Transverse colon (tissue), 4 donors: Measurements from ENCODE around the gene IMMP2L. TPM values are rescaled to one million over a fixed set of nuclear protein-coding genes. Genes with fewer than 3 reads are reported as not detected.

Experiments used
- DNase-seq: peaks from one replicate; pipeline ENCODE4 v3.0.0-alpha.2; 2019
- H3K27ac ChIP-seq, 4 donors: fragments of 200-600 bp; sonication (generic); 2 replicates each; pipeline ENCODE4 v1.5.1; 2016 to 2018; ENCODE audit warnings: inconsistent platforms in 4 of 4
- H3K27me3 ChIP-seq: fragments of 200-600 bp; sonication (generic); 2 replicates; pipeline ENCODE4 v1.5.1; 2017; ENCODE audit warnings: inconsistent platforms
- H3K36me3 ChIP-seq, 4 donors: fragments of 200-600 bp; sonication (generic); 2 replicates each; pipeline ENCODE4 v1.5.1; 2017 to 2019; ENCODE audit warnings: inconsistent platforms in 4 of 4
- H3K4me1 ChIP-seq, 4 donors: fragments of 200-600 bp; sonication (generic); 2 replicates each; pipeline ENCODE4 v1.5.1; 2017 to 2020; ENCODE audit warnings: inconsistent platforms in 4 of 4
- H3K4me3 ChIP-seq, 4 donors: fragments of 200-600 bp; sonication (generic); 1 replicate in 1 of 4; 2 replicates in 3 of 4; pipeline versions ENCODE4 v1.5.1 to v1.6.1; 2017 to 2019; ENCODE audit warnings: inconsistent platforms in 4 of 4
- H3K9me3 ChIP-seq, 2 donors: fragments of 200-600 bp; sonication (generic); 2 replicates each; pipeline ENCODE4 v1.5.1; 2017 to 2019; ENCODE audit warnings: inconsistent platforms in 2 of 2
- EP300 ChIP-seq: sonication (generic); formaldehyde crosslinking; IDR thresholded peaks from one replicate; pipeline ENCODE4 v1.6.1; 2017; ENCODE audit warnings: antibody characterized with exemption, low read depth
- POLR2A ChIP-seq: fragments of 450-650 bp; IDR thresholded peaks from one replicate; pipeline ENCODE4 v1.6.1; 2016; ENCODE audit warnings: antibody characterized with exemption, mild to moderate bottlenecking, moderate library complexity
- POLR2AphosphoS5 ChIP-seq, 3 donors: sonication (generic); formaldehyde crosslinking; IDR thresholded peaks; one replicate each; pipeline ENCODE4 v1.6.1; 2016; ENCODE audit warnings: antibody characterized with exemption in 3 of 3
- WGBS, 2 donors: methylation state at CpG; one replicate each; pipeline ENCODE4 v1.1.5; 2018; ENCODE audit warnings: low coverage in 1 of 2; 5-methylcytosine and 5-hydroxymethylcytosine counted together
- in situ Hi-C, 4 donors: fragments of 200-750 bp; cut with MboI; loops; one replicate each; pipeline versions ENCODE4 v1.15.0 to v1.15.1; 2017; ENCODE audit warnings: low sequenced_read_pairs in 3 of 4, low pct_ligation_motif_present in 1 of 4, low pct_unique_long_range_greater_than_20kb in 1 of 4
- intact Hi-C: fragments of 100-400 bp; cut with DNase I; formaldehyde crosslinking; loops from one replicate; pipeline ENCODE4 v1.15.1; 2023; ENCODE audit warnings: low total_unique reads
- total RNA-seq, 4 donors: library from RNA; depleted of rRNA; stranded (reverse); fragments of >200 nt; gene quantifications; one replicate each; pipeline ENCODE4 v1.1.0, GENCODE V29; 2016
- TF ChIP-seq, protein P1 (sequence below), 5 experiments: fragments of 200-600 bp in 3 of 5; fragments of 450-650 bp in 2 of 5; sonication (generic) in 3 of 5; IDR thresholded peaks; 1 replicate in 2 of 5; 2 replicates in 3 of 5; pipeline ENCODE4 v1.5.1; 2016 to 2017; ENCODE audit warnings: antibody characterized with exemption in 5 of 5, inconsistent platforms in 3 of 5, mild to moderate bottlenecking in 2 of 5, moderate library complexity in 1 of 5

IMMP2L gene
- total RNA-seq, 4 donors from 2014 or later, result 8.6 to 69.6 (median 10.9) TPM

DNA sequence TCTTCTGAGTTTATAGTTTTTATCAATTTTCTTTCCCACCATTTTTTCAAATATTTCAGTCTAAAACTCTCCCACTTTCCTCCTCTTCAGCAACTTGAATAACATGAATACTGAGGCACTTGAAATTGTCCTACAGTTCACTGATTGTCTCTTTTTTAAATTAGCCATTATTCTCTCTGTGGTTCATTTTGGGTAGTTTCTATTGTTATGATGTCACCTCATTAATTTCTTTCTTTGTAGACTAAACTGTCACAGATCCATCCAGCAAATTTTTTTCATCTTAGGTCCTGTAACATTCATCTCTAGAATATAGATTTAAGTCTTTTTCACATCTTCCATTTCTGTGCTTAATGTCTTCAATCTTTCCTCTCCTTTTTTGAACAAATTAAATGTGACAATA, 326.6 kb downstream of the IMMP2L start:
- no peak for DNase-seq
- H3K4me3 ChIP-seq, result no peak overlapping the region
- peaks cover 0 to 7% (median 0%) of the 10 kb centered on the region in 4 donors for H3K4me1 ChIP-seq
- H3K9me3 ChIP-seq, result no peaks in the 10 kb centered on the region
- H3K27me3 ChIP-seq, result no peaks in the 10 kb centered on the region
- intact Hi-C loops (no loop called here), in situ Hi-C loops (no loop called here)
- no peak overlapping the region for H3K27ac ChIP-seq
- no peak for TF ChIP-seq POLR2AphosphoS5 (IDR thresholded peaks at IDR 0.05)
- TF ChIP-seq, protein P1, sequence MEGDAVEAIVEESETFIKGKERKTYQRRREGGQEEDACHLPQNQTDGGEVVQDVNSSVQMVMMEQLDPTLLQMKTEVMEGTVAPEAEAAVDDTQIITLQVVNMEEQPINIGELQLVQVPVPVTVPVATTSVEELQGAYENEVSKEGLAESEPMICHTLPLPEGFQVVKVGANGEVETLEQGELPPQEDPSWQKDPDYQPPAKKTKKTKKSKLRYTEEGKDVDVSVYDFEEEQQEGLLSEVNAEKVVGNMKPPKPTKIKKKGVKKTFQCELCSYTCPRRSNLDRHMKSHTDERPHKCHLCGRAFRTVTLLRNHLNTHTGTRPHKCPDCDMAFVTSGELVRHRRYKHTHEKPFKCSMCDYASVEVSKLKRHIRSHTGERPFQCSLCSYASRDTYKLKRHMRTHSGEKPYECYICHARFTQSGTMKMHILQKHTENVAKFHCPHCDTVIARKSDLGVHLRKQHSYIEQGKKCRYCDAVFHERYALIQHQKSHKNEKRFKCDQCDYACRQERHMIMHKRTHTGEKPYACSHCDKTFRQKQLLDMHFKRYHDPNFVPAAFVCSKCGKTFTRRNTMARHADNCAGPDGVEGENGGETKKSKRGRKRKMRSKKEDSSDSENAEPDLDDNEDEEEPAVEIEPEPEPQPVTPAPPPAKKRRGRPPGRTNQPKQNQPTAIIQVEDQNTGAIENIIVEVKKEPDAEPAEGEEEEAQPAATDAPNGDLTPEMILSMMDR (IDR thresholded peaks at IDR 0.05), result no peak
- TF ChIP-seq EP300, result no peak
- TF ChIP-seq POLR2A, result no peak
- H3K36me3 ChIP-seq, result no peaks in the 10 kb centered on the region

DNA sequence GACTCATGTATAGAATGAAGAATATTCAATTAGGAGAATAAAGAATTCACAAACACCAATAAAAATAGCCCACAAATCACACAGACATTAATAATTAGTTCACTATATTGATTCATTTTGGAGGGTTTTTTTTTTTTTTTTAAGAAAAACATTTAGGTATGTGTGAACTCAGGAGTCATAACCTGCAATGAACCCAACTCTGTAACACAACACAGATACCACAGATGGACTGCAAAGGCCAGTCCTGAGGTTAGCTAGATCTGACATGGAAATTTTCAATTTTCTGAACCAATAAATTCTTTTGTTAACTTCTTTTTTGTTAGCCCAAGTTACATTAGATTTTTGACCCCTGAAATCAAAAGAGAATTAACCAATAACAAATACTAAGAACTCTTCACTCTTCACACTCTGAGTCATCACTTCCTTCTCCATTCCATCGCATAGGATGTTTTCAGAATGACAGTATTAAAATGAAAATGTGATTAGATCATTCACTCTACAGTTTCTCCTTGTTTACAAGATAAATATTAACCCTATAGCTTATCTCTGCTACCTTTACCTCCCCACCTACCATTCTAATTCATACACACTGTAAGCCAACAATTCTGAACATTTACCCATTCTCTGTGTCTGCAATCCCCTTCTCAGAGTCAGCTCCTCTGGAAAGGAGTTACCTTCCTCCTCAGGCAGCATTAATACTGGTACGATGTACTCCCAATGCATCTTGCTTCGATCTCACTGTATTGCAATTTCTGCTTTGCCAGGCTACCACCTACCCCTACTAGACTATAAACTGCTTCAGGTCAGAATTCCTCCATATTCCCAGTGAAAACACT, 329.8 kb downstream of the IMMP2L start:
- no peaks in the 10 kb centered on the region for H3K4me1 ChIP-seq
- no peak overlapping the region for H3K4me3 ChIP-seq
- intact Hi-C loops, result no loop called here
- 70 to 72% methylated on average over 3 of the region's 3 CpGs for WGBS, 2 donors
- H3K9me3 ChIP-seq, result no peaks in the 10 kb centered on the region
- H3K27ac ChIP-seq, result no peak overlapping the region
- DNase-seq, result no peak
- no peak for TF ChIP-seq EP300
- no peak for TF ChIP-seq POLR2A
- no peak for TF ChIP-seq POLR2AphosphoS5 (IDR thresholded peaks at IDR 0.05)
- TF ChIP-seq, protein P1 (IDR thresholded peaks at IDR 0.05), result no peak
- in situ Hi-C loops, result no loop called here
- H3K27me3 ChIP-seq, result no peaks in the 10 kb centered on the region
- no peaks in the 10 kb centered on the region for H3K36me3 ChIP-seq

DNA sequence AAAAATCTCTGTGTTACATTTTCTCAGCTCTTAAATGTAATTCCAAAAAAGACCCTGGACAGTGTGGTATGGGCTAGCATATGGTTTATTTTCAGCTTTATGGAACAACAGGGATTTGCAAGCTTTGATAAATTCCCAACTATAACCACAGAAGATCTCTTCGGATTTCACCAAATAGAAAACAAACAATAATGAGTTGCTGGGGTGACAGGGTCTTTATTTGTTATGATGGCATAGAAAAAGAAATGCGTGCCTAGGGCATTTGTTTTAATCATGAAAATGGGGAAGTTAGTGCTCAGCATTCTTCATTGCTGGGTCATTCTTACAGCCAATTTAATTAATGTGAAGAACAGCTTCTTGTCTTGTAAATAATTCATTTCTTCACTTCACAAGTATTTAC, 332.4 kb downstream of the IMMP2L start:
- Histone ChIP-seq H3K27ac (no peak overlapping the region), H3K27me3 (no peaks in the 10 kb centered on the region), H3K4me3 (no peak overlapping the region), H3K36me3 (no peaks in the 10 kb centered on the region), H3K4me1 (no peaks in the 10 kb centered on the region), H3K9me3 (no peaks in the 10 kb centered on the region)
- no peak for TF ChIP-seq POLR2AphosphoS5 (IDR thresholded peaks at IDR 0.05)
- TF ChIP-seq POLR2A, result no peak
- TF ChIP-seq, protein P1 (IDR thresholded peaks at IDR 0.05), result no peak
- no peak for TF ChIP-seq EP300
- DNase-seq, result no peak
- in situ Hi-C loops, result no loop called here
- intact Hi-C loops, result no loop called here
- 59 to 68% methylated on average over 2 of the region's 2 CpGs for WGBS, 2 donors

DNA sequence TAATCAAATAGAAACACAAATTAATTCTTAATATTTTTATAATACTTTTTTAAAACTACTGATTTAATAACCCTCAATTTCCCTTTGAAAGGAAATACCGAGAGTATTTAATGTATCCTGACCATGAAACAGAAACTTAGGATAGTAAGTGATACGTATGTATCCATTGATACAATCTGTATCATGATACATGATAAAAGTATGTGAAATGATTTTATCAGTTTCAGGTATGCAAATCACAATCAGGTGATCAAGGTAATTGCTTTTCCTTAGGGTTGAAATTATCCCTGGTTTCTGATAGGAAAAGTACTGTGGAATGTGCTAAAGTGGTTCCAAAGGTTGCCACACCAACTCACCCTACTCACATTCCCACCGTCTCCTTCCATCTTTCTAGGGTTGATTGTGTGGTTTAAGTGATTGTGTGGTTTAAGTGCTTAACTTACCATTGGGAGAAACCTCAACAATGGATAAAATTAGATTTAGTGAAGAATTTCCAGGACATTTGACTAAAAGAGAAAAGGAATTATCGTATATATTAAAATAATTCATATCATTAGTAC, 333.0 kb downstream of the IMMP2L start:
- 88 to 95% methylated on average over 4 of the region's 4 CpGs for WGBS, 2 donors
- intact Hi-C loops (no loop called here), in situ Hi-C loops (no loop called here)
- H3K9me3 ChIP-seq, result no peaks in the 10 kb centered on the region
- no peaks in the 10 kb centered on the region for H3K4me1 ChIP-seq
- TF ChIP-seq EP300 (no peak), POLR2A (no peak), POLR2AphosphoS5 (IDR thresholded peaks at IDR 0.05) (no peak)
- TF ChIP-seq, protein P1 (IDR thresholded peaks at IDR 0.05), result no peak
- H3K4me3 ChIP-seq, result no peak overlapping the region
- H3K36me3 ChIP-seq, result no peaks in the 10 kb centered on the region
- no peak overlapping the region for H3K27ac ChIP-seq
- no peak for DNase-seq
- H3K27me3 ChIP-seq, result no peaks in the 10 kb centered on the region
